ENCODE results near the gene SZT2. TPM values are rescaled to one million over a fixed set of nuclear protein-coding genes. Genes with fewer than 3 reads are reported as not detected.

SZT2 gene
- total RNA-seq, 2 donors from 2014 or later = 17.5 to 22.8 TPM

GRCh38 chr1:43427524-43427923 lies 37.8 kb downstream of the SZT2 start:
- H3K9me3 ChIP-seq = no peaks in the 10 kb centered on the region
- H3K36me3 ChIP-seq = peaks cover 100% of the 10 kb centered on the region
- no peaks in the 10 kb centered on the region for H3K4me1 ChIP-seq
- H3K4me3 ChIP-seq = no peak overlapping the region
- H3K27ac ChIP-seq = no peak overlapping the region
- no peak for DNase-seq (ENCODE audit: low spot score)
- no peaks in the 10 kb centered on the region for H3K27me3 ChIP-seq
- TF ChIP-seq, protein P1, sequence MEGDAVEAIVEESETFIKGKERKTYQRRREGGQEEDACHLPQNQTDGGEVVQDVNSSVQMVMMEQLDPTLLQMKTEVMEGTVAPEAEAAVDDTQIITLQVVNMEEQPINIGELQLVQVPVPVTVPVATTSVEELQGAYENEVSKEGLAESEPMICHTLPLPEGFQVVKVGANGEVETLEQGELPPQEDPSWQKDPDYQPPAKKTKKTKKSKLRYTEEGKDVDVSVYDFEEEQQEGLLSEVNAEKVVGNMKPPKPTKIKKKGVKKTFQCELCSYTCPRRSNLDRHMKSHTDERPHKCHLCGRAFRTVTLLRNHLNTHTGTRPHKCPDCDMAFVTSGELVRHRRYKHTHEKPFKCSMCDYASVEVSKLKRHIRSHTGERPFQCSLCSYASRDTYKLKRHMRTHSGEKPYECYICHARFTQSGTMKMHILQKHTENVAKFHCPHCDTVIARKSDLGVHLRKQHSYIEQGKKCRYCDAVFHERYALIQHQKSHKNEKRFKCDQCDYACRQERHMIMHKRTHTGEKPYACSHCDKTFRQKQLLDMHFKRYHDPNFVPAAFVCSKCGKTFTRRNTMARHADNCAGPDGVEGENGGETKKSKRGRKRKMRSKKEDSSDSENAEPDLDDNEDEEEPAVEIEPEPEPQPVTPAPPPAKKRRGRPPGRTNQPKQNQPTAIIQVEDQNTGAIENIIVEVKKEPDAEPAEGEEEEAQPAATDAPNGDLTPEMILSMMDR (IDR thresholded peaks at IDR 0.05) = no peak

GRCh38 chr1:43427941-43428340 lies 38.2 kb downstream of the SZT2 start:
- Histone ChIP-seq H3K4me3 (no peak overlapping the region), H3K36me3 (peaks cover 100% of the 10 kb centered on the region), H3K27me3 (no peaks in the 10 kb centered on the region), H3K27ac (no peak overlapping the region), H3K4me1 (no peaks in the 10 kb centered on the region), H3K9me3 (no peaks in the 10 kb centered on the region)
- TF ChIP-seq, protein P1 (IDR thresholded peaks at IDR 0.05) = no peak
- DNase-seq (ENCODE audit: low spot score) = no peak

DNA sequence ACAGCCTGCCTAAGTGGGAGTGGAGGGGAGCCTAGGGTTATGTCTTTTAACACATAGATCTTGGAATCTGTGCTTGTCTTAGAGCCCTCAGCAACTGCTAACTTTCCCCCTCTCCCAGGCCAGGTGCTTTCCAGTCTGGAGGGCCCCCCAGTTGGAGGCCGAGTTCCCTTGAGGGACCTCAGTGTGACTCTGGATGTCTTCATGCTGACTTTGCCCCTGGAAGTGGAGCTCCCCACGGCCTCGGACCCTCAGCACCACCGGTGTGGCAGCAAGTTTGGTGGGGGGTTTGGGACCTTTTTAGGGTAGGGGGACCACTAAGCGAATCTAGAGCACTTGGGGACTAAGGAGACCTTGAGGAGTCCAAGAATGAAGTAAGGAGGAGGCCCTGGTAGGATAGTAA lies 41.1 kb downstream of the SZT2 start:
- no peak for DNase-seq (ENCODE audit: low spot score)
- H3K36me3 ChIP-seq = peaks cover 93% of the 10 kb centered on the region
- no peak overlapping the region for H3K27ac ChIP-seq
- H3K4me1 ChIP-seq = peaks cover 0 to 9% of the 10 kb centered on the region in 2 donors
- no peaks in the 10 kb centered on the region for H3K9me3 ChIP-seq
- no peak overlapping the region for H3K4me3 ChIP-seq
- H3K27me3 ChIP-seq = no peaks in the 10 kb centered on the region
- TF ChIP-seq, protein P1 (IDR thresholded peaks at IDR 0.05) = no peak

- H3K27ac ChIP-seq = no peak overlapping the region
- peaks cover 85% of the 10 kb centered on the region for H3K36me3 ChIP-seq
- no peaks in the 10 kb centered on the region for H3K9me3 ChIP-seq
- no peaks in the 10 kb centered on the region for H3K27me3 ChIP-seq
- peaks cover 0 to 13% of the 10 kb centered on the region in 2 donors for H3K4me1 ChIP-seq
- no peak for DNase-seq (ENCODE audit: low spot score)
- H3K4me3 ChIP-seq = no peak overlapping the region
- TF ChIP-seq, protein P1 (IDR thresholded peaks at IDR 0.05) = no peak
These were observed 42.0 kb downstream of the SZT2 start for GRCh38 chr1:43431676-43432075.

DNA sequence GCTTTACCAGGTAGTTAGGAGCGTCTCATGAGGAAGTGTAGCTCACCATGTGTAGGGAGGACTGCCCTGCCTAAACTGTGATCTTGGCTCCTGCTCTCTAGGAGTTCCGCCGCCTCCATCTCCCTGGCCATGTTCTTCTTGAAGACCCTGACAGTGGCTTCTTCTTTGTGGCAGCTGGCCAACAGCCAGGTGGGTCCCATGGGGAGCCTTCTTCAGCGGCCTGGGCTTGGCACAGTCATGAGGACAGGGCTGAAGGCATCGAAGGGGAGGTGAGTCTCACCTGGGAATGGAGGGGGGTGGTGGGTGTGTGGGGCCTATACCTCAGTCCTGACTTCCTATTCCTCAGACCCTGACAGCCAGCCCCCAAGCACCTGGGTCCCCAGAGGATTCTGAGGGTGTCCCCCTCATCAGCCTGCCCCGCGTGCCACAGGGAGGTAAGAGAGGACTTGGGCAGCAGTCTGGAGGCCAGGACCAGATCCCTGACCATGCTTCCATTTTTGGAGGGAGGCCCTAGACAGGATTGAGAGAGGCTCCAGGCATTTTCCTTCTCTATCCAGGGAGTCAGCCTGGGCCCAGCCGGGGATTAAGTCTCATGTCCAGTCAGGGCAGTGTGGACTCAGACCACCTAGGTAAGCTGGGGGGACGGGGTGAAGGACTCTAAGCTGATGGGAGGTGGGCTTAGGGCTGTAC lies 42.6 kb downstream of the SZT2 start:
- no peak for DNase-seq (ENCODE audit: low spot score)
- Histone ChIP-seq H3K9me3 (no peaks in the 10 kb centered on the region), H3K4me1 (peaks cover 0 to 13% of the 10 kb centered on the region in 2 donors), H3K4me3 (no peak overlapping the region), H3K27me3 (no peaks in the 10 kb centered on the region), H3K27ac (no peak overlapping the region), H3K36me3 (peaks cover 78% of the 10 kb centered on the region)
- TF ChIP-seq, protein P1 (IDR thresholded peaks at IDR 0.05) = no peak

DNA sequence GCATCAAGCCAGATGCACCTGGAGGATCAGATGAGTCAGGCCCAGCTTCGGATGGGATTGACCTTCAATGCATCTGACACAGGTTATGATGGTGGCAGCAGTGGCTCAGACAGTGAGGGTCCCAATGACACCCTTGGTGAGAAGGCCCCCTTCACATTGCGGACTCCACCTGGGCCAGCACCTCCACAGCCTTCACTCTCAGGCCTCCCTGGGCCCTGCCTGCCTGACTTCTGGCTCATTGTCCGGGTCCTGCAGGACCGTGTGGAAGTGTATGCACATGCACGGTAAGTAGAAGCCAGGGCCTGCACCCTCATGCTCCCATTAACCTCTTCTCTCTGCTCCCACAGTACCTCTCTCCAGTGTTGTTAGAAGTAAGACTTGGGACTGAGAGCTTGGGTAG lies 43.2 kb downstream of the SZT2 start:
- no peak for DNase-seq (ENCODE audit: low spot score)
- no peaks in the 10 kb centered on the region for H3K9me3 ChIP-seq
- TF ChIP-seq, protein P1 (IDR thresholded peaks at IDR 0.05) = no peak
- H3K4me1 ChIP-seq = peaks cover 0 to 13% of the 10 kb centered on the region in 2 donors
- peaks cover 72% of the 10 kb centered on the region for H3K36me3 ChIP-seq
- H3K27ac ChIP-seq = no peak overlapping the region
- no peak overlapping the region for H3K4me3 ChIP-seq
- H3K27me3 ChIP-seq = no peaks in the 10 kb centered on the region
